H1 (cell line): ENCODE data around the gene SIDT1.

ENCODE experiments used
- EGR1 ChIP-seq: IDR thresholded peaks from 2 replicates; pipeline ENCODE4 v1.6.1; 2011; ENCODE audit warnings: low read depth, low read length, borderline replicate concordance
- TAF1 ChIP-seq: IDR thresholded peaks from 2 replicates; pipeline ENCODE4 v1.6.1; 2011; ENCODE audit warnings: mild to moderate bottlenecking, low read depth, low read length
- TEAD4 ChIP-seq: IDR thresholded peaks from 2 replicates; pipeline ENCODE4 v1.6.1; 2012; ENCODE audit warnings: low read depth, low read length, inconsistent platforms, mixed read lengths
- TF ChIP-seq, protein P1 (sequence below), 3 experiments: IDR thresholded peaks; 1 replicate in 2 of 3; 2 replicates in 1 of 3; pipeline versions ENCODE4 v1.5.1 to v1.6.1; 2011; ENCODE audit warnings: low read length in 3 of 3, mild to moderate bottlenecking in 3 of 3, inconsistent platforms in 2 of 3, low read depth in 1 of 3, moderate library complexity in 1 of 3; ENCODE audit not compliant: insufficient read depth in 1 of 3; ENCODE audit errors: control extremely low read depth in 1 of 3

DNA sequence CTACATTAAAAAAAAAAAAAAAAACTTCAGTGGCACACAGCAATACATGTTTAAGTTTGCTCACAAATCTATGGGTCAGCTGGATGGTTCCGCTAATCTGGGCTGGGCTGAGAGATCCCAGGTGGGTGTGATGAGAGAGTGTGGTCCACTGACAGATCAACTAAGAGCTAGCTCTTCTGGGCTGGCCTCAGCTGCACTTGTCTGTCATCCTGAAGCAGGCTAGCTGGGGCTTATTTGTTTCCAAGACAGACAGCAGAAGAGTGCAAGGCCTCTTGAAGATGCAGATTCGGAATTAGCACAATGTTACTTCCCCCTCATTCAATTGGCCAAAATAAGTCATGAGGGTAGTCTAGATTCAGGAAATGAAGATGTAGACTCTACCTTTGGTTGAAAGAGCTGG lies 56.5 kb downstream of the SIDT1 start:
- TF ChIP-seq, protein P1, sequence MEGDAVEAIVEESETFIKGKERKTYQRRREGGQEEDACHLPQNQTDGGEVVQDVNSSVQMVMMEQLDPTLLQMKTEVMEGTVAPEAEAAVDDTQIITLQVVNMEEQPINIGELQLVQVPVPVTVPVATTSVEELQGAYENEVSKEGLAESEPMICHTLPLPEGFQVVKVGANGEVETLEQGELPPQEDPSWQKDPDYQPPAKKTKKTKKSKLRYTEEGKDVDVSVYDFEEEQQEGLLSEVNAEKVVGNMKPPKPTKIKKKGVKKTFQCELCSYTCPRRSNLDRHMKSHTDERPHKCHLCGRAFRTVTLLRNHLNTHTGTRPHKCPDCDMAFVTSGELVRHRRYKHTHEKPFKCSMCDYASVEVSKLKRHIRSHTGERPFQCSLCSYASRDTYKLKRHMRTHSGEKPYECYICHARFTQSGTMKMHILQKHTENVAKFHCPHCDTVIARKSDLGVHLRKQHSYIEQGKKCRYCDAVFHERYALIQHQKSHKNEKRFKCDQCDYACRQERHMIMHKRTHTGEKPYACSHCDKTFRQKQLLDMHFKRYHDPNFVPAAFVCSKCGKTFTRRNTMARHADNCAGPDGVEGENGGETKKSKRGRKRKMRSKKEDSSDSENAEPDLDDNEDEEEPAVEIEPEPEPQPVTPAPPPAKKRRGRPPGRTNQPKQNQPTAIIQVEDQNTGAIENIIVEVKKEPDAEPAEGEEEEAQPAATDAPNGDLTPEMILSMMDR (IDR thresholded peaks at IDR 0.05; ENCODE audit: control extremely low read depth in 1 of 3, insufficient read depth in 1 of 3, low read depth in 1 of 3, low read length in 3 of 3), result no peak
- TF ChIP-seq TAF1, result no peak
- no peak for TF ChIP-seq EGR1
- TF ChIP-seq TEAD4, result no peak
